GM12878 (cell line): ENCODE results near the gene RNMT. TPM values are rescaled to one million over a fixed set of nuclear protein-coding genes. Genes with fewer than 3 reads are reported as not detected.

Experiments used
- ATAC-seq: fragments of 200-7000 bp; cut with Tn5 transposase; 3 replicates; pipeline ENCODE4 v1.9.1; 2020; ENCODE audit warnings: mild to moderate bottlenecking, moderate library complexity
- BruUV-seq: library from RNA; stranded (reverse); fragments of 400-500 nt; replicated peaks from 2 replicates; lab custom pipeline; 2021; lab: Mats Ljungman, UMichigan
- CTCF ChIA-PET: fragments of 300-600 bp; sonication (Branson Sonifier 250); formaldehyde crosslinking; extraction: SDS; loops from one replicate; lab custom pipeline; 2021; ENCODE audit warnings: inconsistent platforms; lab: Yijun Ruan, JAX
- POLR2A ChIA-PET: fragments of 350-600 bp; formaldehyde crosslinking; extraction: SDS; loops from one replicate; lab custom pipeline; 2021; ENCODE audit warnings: inconsistent platforms; lab: Charles Lee
- RAD21 ChIA-PET: fragments of 300-600 bp; sonication (Branson Sonifier 250); formaldehyde crosslinking; loops from one replicate; lab custom pipeline; 2023; ENCODE audit warnings: antibody characterized with exemption; ENCODE audit not compliant: unreplicated experiment; lab: Charles Lee
- SMC1A ChIA-PET: fragments of 300-600 bp; sonication (Branson Sonifier 250); formaldehyde crosslinking; loops from one replicate; lab custom pipeline; 2023; ENCODE audit not compliant: unreplicated experiment, uncharacterized antibody; lab: Charles Lee
- DNase-seq: peaks from one replicate; pipeline ENCODE4 v3.0.0-alpha.2; 2011; ENCODE audit warnings: low read depth, low spot score
- FAIRE-seq: peaks from 3 replicates; lab custom pipeline; 2011; peaks lifted over from hg19 to GRCh38; lab: Jason Lieb, UNC
- H2AFZ ChIP-seq: 2 replicates; pipeline ENCODE4 v1.6.0; 2011; ENCODE audit warnings: low read depth, low read length, control low read depth; ENCODE audit not compliant: control insufficient read depth
- H3K27ac ChIP-seq: 2 replicates; pipeline ENCODE4 v1.5.1; 2011; ENCODE audit warnings: control low read depth; ENCODE audit not compliant: control insufficient read depth, insufficient read depth
- H3K27me3 ChIP-seq, 2 experiments: replicated peaks in 1 of 2; 2 replicates each; pipeline versions ENCODE4 v1.6.0 to v1.6.1; 2011; ENCODE audit warnings: low read length in 1 of 2; ENCODE audit not compliant: control insufficient read depth in 2 of 2, insufficient read depth in 2 of 2
- H3K36me3 ChIP-seq, 2 experiments: 2 replicates each; pipeline ENCODE4 v1.5.1; 2011; ENCODE audit warnings: low read length in 1 of 2; ENCODE audit not compliant: control insufficient read depth in 2 of 2, insufficient read depth in 2 of 2
- H3K4me1 ChIP-seq: 2 replicates; pipeline ENCODE4 v1.6.1; 2011; ENCODE audit warnings: mild to moderate bottlenecking, low read length, moderate library complexity, mixed read lengths; ENCODE audit not compliant: control insufficient read depth, insufficient read depth
- H3K4me2 ChIP-seq: 2 replicates; pipeline ENCODE4 v1.6.0; 2011; ENCODE audit warnings: control low read depth; ENCODE audit not compliant: control insufficient read depth, insufficient read depth
- H3K4me3 ChIP-seq: fragments of 200-600 bp; sonication (generic); 2 replicates; pipeline ENCODE4 v1.5.1; 2016
- H3K79me2 ChIP-seq: 2 replicates; pipeline ENCODE4 v1.6.0; 2011; ENCODE audit warnings: low read length; ENCODE audit not compliant: control insufficient read depth, insufficient read depth
- H3K9ac ChIP-seq: 2 replicates; pipeline ENCODE4 v1.8.0; 2011; ENCODE audit warnings: low read length, control low read depth, mixed read lengths; ENCODE audit not compliant: control insufficient read depth, insufficient read depth
- H3K9me3 ChIP-seq: replicated peaks from 3 replicates; pipeline ENCODE4 v1.5.1; 2011; ENCODE audit warnings: mild to moderate bottlenecking, low read length; ENCODE audit not compliant: control insufficient read depth, insufficient read depth
- H4K20me1 ChIP-seq: 2 replicates; pipeline ENCODE4 v1.6.0; 2011; ENCODE audit not compliant: control insufficient read depth, insufficient read depth
- FOXK2 ChIP-seq: fragments of 450-650 bp; IDR thresholded peaks from 2 replicates; pipeline ENCODE4 v1.6.1; 2017; ENCODE audit warnings: mild to moderate bottlenecking, moderate library complexity
- JUNB ChIP-seq: IDR thresholded peaks from 2 replicates; pipeline ENCODE4 v1.6.1; 2016; ENCODE audit warnings: antibody characterized with exemption, mild to moderate bottlenecking
- PAX8 ChIP-seq: fragments of 450-650 bp; IDR thresholded peaks from 2 replicates; pipeline ENCODE4 v1.6.1; 2017; ENCODE audit warnings: mild to moderate bottlenecking, moderate library complexity
- PML ChIP-seq: IDR thresholded peaks from 2 replicates; pipeline ENCODE4 v1.6.1; 2012; ENCODE audit warnings: low read length, inconsistent platforms
- STAT1 ChIP-seq: fragments of 450-650 bp; conservative IDR thresholded peaks from 2 replicates; pipeline ENCODE4 v1.6.1; 2014; ENCODE audit warnings: antibody characterized with exemption, mild to moderate bottlenecking
- WGBS: methylation state at CpG from one replicate; pipeline ENCODE4 v1.1.6; 2016; ENCODE audit warnings: low lambda C conversion rate; ENCODE audit not compliant: insufficient replicate concordance, insufficient coverage; ENCODE audit errors: missing lambda C conversion rate; 5-methylcytosine and 5-hydroxymethylcytosine counted together
- in situ Hi-C: fragments of 300-500 bp; cut with MboI; formaldehyde crosslinking; loops from 9 replicates; pipeline ENCODE4 v1.14.3; 2018; ENCODE audit warnings: mixed read lengths
- intact Hi-C: fragments of 100-400 bp; cut with micrococcal nuclease; formaldehyde crosslinking; loops from one replicate; pipeline ENCODE4 v1.14.2; 2022; ENCODE audit not compliant: unreplicated experiment
- polyA plus RNA-seq, 11 experiments: library from polyadenylated mRNA; depleted of rRNA in 4 of 11; unstranded in 6 of 11; stranded (reverse) in 5 of 11; fragments of >200 nt; fragmentation: Nextera tagmentation in 4 of 11; fragmentation: Illumina TruSeq in 1 of 11; extraction: Ambion mirVana in 4 of 11; extraction: Trizol in 1 of 11; gene quantifications; 1 replicate in 1 of 11; 2 replicates in 10 of 11; pipeline versions ENCODE4 v1.2.1 to v1.2.3, GENCODE V29; 2011 to 2016; ENCODE audit warnings: inconsistent platforms in 2 of 11, missing spikeins in 2 of 11, low read depth in 1 of 11
- total RNA-seq, 4 experiments: library from RNA; depleted of rRNA in 3 of 4; stranded (reverse); fragments of >200 nt in 3 of 4; fragmentation: Illumina TruSeq in 1 of 4; extraction: Trizol in 1 of 4; gene quantifications; 2 replicates each; pipeline versions ENCODE4 v1.2.1 to v1.2.3, GENCODE V29; 2013 to 2021

The RNMT gene
- total and polyA plus RNA-seq, 10 of the 15 experiments (the other 5 are each of a cell fraction or from before 2014, with no cell fraction given): 18.1 to 63.2 (median 38.8) TPM

DNA sequence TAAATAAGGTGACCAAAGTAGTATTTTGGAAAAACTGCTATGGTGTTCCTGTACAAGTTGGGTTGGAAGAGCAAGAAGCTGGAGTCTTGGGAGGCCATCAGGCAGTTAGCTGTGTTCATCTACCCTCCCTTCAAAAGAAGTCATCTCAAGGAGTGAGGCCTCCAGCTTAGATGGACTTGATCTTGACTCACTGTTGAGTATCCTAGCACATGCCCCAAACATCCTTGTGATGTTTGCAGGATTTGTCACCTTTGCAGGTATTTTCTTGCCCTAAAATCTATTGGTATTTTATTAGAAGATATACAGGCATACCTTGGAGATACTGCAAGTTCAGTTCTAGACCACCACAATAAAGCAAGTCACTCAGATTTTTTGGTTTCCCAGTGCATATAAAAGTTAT lies 30.2 kb downstream of the RNMT start:
- H3K4me3 ChIP-seq: no peak overlapping the region
- POLR2A ChIA-PET: no interaction called here
- TF ChIP-seq STAT1 (no peak), PAX8 (no peak)
- in situ Hi-C loops (no loop called here), intact Hi-C loops (no loop called here)
- no peaks in the 10 kb centered on the region for H3K4me1 ChIP-seq
- H3K27ac ChIP-seq: no peak overlapping the region
- no TSS peak for BruUV-seq
- FAIRE-seq (no peak), DNase-seq (no peak), ATAC-seq (no peak)
- H3K79me2 ChIP-seq: no peaks in the 10 kb centered on the region
- RAD21 ChIA-PET: no interaction called here
- CTCF ChIA-PET: no interaction called here
- H3K4me2 ChIP-seq: no peak overlapping the region
- SMC1A ChIA-PET: no interaction called here
- peaks cover 0 to 25% of the 10 kb centered on the region in 2 experiments; a peak in 2 of 4 replicates for H3K36me3 ChIP-seq
- H3K9me3 ChIP-seq: no peaks in the 10 kb centered on the region
- H4K20me1 ChIP-seq: no peaks in the 10 kb centered on the region
- H3K27me3 ChIP-seq: no peaks in the 10 kb centered on the region
- H3K9ac ChIP-seq: no peak overlapping the region
- H2AFZ ChIP-seq: no peak overlapping the region

DNA sequence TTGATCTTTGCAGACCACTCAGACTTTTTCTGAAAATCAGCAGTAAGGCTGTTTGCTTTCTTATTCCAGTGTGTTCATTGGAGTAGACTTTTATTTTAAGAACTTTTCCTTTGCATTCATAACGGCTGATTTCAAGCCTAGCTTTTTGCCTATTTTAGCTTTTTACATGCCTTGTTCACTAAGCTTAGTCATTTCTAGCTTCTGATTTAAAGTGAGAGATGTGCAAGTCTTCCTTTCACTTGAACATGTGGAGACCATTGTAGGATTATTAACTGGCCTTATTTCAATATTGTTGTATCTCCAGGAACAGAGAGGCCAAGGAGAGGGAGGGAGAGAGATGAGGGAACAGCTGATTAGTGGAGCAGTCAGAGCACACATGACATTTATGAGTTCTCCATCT lies 32.1 kb downstream of the RNMT start:
- Histone ChIP-seq H3K36me3 (peaks cover 0 to 20% of the 10 kb centered on the region in 2 experiments; a peak in 2 of 4 replicates), H3K27ac (no peak overlapping the region), H4K20me1 (no peaks in the 10 kb centered on the region), H3K4me2 (no peak overlapping the region), H3K4me1 (no peaks in the 10 kb centered on the region), H3K9me3 (no peaks in the 10 kb centered on the region), H3K4me3 (no peak overlapping the region), H2AFZ (no peak overlapping the region), H3K27me3 (no peaks in the 10 kb centered on the region), H3K79me2 (no peaks in the 10 kb centered on the region), H3K9ac (no peak overlapping the region)
- no TSS peak for BruUV-seq
- RAD21 ChIA-PET: no interaction called here
- POLR2A ChIA-PET: no interaction called here
- intact Hi-C loops (no loop called here), in situ Hi-C loops (no loop called here)
- ATAC-seq: no peak
- no peak for DNase-seq
- 0% methylated on average over 1 of the region's 1 CpG for WGBS
- CTCF ChIA-PET: interaction anchor here (1.4 kb wide), 1 partner anchor 55 kb away, joined by 7 read pairs; no protein-coding TSS in a partner anchor
- SMC1A ChIA-PET: no interaction called here
- peak; percentile 57 for TF ChIP-seq JUNB
- no peak for TF ChIP-seq PML
- no peak for TF ChIP-seq FOXK2
- FAIRE-seq: no peak
